Renal cortex interstitium (tissue), 11 donors: ENCODE measurements around the gene METTL13. TPM values are rescaled to one million over a fixed set of nuclear protein-coding genes. Genes with fewer than 3 reads are reported as not detected.

ENCODE experiments used
- DNase-seq, 11 donors: peaks; one replicate each; pipeline ENCODE4 v3.0.0-alpha.2; 2013; ENCODE audit warnings: low read depth in 9 of 11, low spot score in 4 of 11; ENCODE audit errors: extremely low read depth in 1 of 11
- polyA plus RNA-seq, 3 donors: library from polyadenylated mRNA; unstranded; fragments of 120-200 nt; gene quantifications; one replicate each; pipeline ENCODE4 v1.2.1, GENCODE V29; 2013; ENCODE audit not compliant: insufficient read length in 3 of 3

METTL13 gene
- polyA plus RNA-seq, 3 donors = 36.0 to 40.9 (median 38.9) TPM

DNA sequence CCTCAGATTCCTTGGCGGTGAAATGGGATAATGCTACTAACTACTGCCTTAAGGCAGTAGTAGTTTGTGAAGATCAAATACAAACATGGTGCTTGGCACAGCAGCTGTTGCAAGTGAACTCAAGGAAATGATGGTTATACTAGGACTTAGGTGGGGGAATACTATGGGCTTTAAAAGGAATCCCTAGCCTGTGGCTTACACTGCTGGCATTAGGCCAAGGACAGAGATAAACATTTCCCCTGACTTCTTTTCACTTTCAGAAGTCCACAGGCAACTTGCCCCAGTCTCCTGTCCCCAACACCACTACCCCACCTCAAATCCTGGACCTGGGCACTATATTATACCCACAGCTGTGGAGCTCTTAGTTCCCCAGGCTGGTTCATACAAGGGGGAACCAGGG, 26.5 kb upstream of the METTL13 start:
- no peak for DNase-seq

- DNase-seq = no peak
Observed at GRCh38 chr1:171756856-171757255, 24.6 kb upstream of the METTL13 start.

- no peak for DNase-seq
Observed at GRCh38 chr1:171758011-171758410, 23.4 kb upstream of the METTL13 start.

GRCh38 chr1:171762143-171762563, 19.3 kb upstream of the METTL13 start:
- no peak for DNase-seq

GRCh38 chr1:171763764-171764163, 17.7 kb upstream of the METTL13 start:
- no peak for DNase-seq

DNA sequence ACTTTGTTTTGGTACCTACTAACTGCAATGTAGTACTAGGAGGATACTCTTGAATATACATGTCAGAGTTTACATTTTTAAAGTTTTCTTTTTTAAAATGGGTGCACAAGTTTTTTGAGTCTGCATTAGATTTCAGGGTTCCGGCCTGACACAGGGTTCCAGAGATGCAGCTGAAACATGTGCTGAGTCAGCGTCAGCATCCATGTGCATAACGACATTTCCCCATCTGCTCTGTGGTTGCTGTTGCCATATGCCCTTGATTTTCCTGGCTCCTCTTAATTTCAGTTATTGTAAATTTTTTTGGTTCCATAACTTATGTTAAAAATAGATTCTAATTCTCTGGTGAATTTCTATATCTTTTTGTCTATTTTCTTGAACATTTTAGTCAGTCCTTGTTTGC, 12.3 kb upstream of the METTL13 start:
- DNase-seq = no peak

GRCh38 chr1:171769754-171770153, 11.7 kb upstream of the METTL13 start:
- DNase-seq = no peak

- DNase-seq = no peak
Observed at GRCh38 chr1:171772312-171772711, 9.1 kb upstream of the METTL13 start.

GRCh38 chr1:171780583-171781175, 781 bp upstream of the METTL13 start:
- DNase-seq = peak in 2 of 11 donors; percentile 4 to 9

GRCh38 chr1:171783816-171784530, 2.5 kb downstream of the METTL13 start:
- DNase-seq = no peak

GRCh38 chr1:171784784-171785183, 3.3 kb downstream of the METTL13 start:
- no peak for DNase-seq

GRCh38 chr1:171785766-171786165, 4.3 kb downstream of the METTL13 start:
- DNase-seq = no peak

- DNase-seq = no peak
Observed at GRCh38 chr1:171786534-171786933, 5.1 kb downstream of the METTL13 start.

DNA sequence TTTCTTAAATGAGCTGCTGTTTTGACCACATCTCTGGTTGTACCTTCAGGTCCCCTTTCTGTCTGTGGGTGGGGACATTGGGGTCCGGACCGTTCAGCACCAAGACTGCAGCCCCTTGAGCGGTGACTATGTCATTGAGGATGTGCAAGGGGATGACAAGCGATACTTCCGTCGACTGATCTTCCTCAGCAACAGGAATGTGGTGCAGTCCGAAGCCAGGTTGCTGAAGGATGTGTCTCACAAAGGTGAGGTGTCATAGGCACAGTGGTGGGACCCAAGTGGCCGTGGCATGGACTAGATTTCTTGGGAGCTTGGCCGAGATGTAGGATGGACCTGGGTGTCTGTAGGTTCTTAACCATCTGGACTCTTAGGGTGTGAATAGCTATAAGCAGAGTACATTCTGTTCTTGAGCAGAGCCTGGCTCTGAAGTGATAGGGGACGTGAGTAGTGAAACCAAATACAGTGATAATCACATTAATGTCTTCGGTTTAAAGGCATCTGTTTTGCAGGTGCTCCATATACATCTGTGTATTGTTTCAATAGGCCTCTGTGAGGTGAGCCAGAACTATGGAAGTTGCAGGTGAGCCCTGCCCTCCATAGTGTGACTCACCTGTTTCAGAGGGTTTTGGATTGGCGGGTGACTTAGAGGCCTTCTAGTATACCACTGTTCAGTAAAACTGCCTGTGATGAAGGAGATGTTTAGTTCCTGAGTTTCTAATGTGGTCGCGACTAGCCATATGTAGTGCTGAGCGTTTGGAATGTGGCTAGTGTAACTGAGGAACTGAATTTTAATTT, 6.4 kb downstream of the METTL13 start:
- DNase-seq = no peak

GRCh38 chr1:171788696-171789095, 7.2 kb downstream of the METTL13 start:
- DNase-seq = no peak

- no peak for DNase-seq
Observed at GRCh38 chr1:171790318-171790717, 8.9 kb downstream of the METTL13 start.

- no peak for DNase-seq
Observed at GRCh38 chr1:171792656-171793369, 11.4 kb downstream of the METTL13 start.

- no peak for DNase-seq
Observed at GRCh38 chr1:171793636-171794035, 12.2 kb downstream of the METTL13 start.

- no peak for DNase-seq
Observed at GRCh38 chr1:171794085-171794484, 12.6 kb downstream of the METTL13 start.

GRCh38 chr1:171796592-171796991, 15.1 kb downstream of the METTL13 start:
- no peak for DNase-seq
